IMR-90 (cell line): Measurements from ENCODE around the gene PPM1H. TPM values are rescaled to one million over a fixed set of nuclear protein-coding genes. Genes with fewer than 3 reads are reported as not detected.

Experiments
- ATAC-seq: fragments of 200-7000 bp; cut with Tn5 transposase; 2 replicates; pipeline ENCODE4 v1.9.1; 2020; ENCODE audit warnings: low read depth, mild to moderate bottlenecking, moderate library complexity
- BruUV-seq: library from RNA; stranded (reverse); fragments of 400-500 nt; replicated peaks from 2 replicates; lab custom pipeline; 2021; lab: Mats Ljungman, UMichigan
- CTCF ChIA-PET: fragments of 300-600 bp; formaldehyde crosslinking; extraction: SDS; loops from one replicate; lab custom pipeline; 2021; ENCODE audit warnings: antibody characterized with exemption; lab: Yijun Ruan, JAX
- POLR2A ChIA-PET: fragments of 300-600 bp; sonication (Branson Sonifier 250); formaldehyde crosslinking; loops from one replicate; lab custom pipeline; 2022; ENCODE audit warnings: antibody characterized with exemption; ENCODE audit not compliant: unreplicated experiment; lab: Charles Lee
- DNase-seq: peaks from one replicate; pipeline ENCODE4 v3.0.0; 2013
- H2AFZ ChIP-seq: replicated peaks from 2 replicates; pipeline ENCODE3; 2013; ENCODE audit warnings: low read length, mild to moderate bottlenecking; ENCODE audit not compliant: poor library complexity
- H2AK5ac ChIP-seq: 2 replicates; pipeline ENCODE4 v1.6.1; 2013; ENCODE audit warnings: low read depth, low read length, inconsistent platforms
- H2AK9ac ChIP-seq: replicated peaks from 2 replicates; pipeline ENCODE3; 2013; ENCODE audit warnings: mild to moderate bottlenecking, low read depth, low read length, moderate library complexity; ENCODE audit not compliant: poor library complexity
- H2BK120ac ChIP-seq: 2 replicates; pipeline ENCODE4 v1.6.1; 2013; ENCODE audit warnings: low read depth, low read length, inconsistent platforms
- H2BK15ac ChIP-seq: 3 replicates; pipeline ENCODE4 v1.6.1; 2013; ENCODE audit warnings: low read depth, low read length, inconsistent platforms
- H2BK20ac ChIP-seq: 2 replicates; pipeline ENCODE4 v1.6.1; 2013; ENCODE audit warnings: low read depth, mild to moderate bottlenecking, inconsistent platforms, low read length, moderate library complexity
- H2BK5ac ChIP-seq: 2 replicates; pipeline ENCODE4 v1.6.1; 2013; ENCODE audit warnings: mild to moderate bottlenecking, low read depth, low read length, inconsistent platforms; ENCODE audit not compliant: poor library complexity, severe bottlenecking
- H3K14ac ChIP-seq: replicated peaks from 2 replicates; pipeline ENCODE4 v1.6.1; 2013; ENCODE audit warnings: low read depth, low read length, inconsistent platforms
- H3K18ac ChIP-seq: 2 replicates; pipeline ENCODE4 v1.6.1; 2013; ENCODE audit warnings: low read depth, low read length, control low read depth
- H3K23ac ChIP-seq: 2 replicates; pipeline ENCODE4 v1.6.1; 2013; ENCODE audit warnings: low read depth, low read length, inconsistent platforms
- H3K27ac ChIP-seq: 2 replicates; pipeline ENCODE4 v1.5.1; 2013; ENCODE audit warnings: mild to moderate bottlenecking, control low read depth, low read length; ENCODE audit not compliant: insufficient read depth
- H3K27me3 ChIP-seq: 2 replicates; pipeline ENCODE4 v1.6.1; 2013; ENCODE audit warnings: low read length; ENCODE audit not compliant: control insufficient read depth, insufficient read depth
- H3K36me3 ChIP-seq: 2 replicates; pipeline ENCODE4 v1.6.1; 2013; ENCODE audit warnings: low read length, mixed read lengths; ENCODE audit not compliant: control insufficient read depth, insufficient read depth
- H3K4ac ChIP-seq: 2 replicates; pipeline ENCODE4 v1.6.1; 2013; ENCODE audit warnings: low read depth, low read length, inconsistent platforms
- H3K4me1 ChIP-seq: 2 replicates; pipeline ENCODE4 v1.6.1; 2013; ENCODE audit warnings: low read length, mixed read lengths; ENCODE audit not compliant: control insufficient read depth, insufficient read depth
- H3K4me2 ChIP-seq: 2 replicates; pipeline ENCODE4 v1.6.1; 2013; ENCODE audit warnings: low read depth, mild to moderate bottlenecking, control low read depth, low read length, moderate library complexity
- H3K4me3 ChIP-seq: 2 replicates; pipeline ENCODE4 v1.5.1; 2013; ENCODE audit warnings: low read depth, mild to moderate bottlenecking, control low read depth, low read length, moderate library complexity; ENCODE audit not compliant: insufficient read depth
- H3K56ac ChIP-seq: 2 replicates; pipeline ENCODE4 v1.6.1; 2013; ENCODE audit warnings: low read length, inconsistent platforms; ENCODE audit not compliant: insufficient read depth; ENCODE audit errors: extremely low read depth
- H3K79me1 ChIP-seq, 2 experiments: 2 replicates each; pipeline ENCODE4 v1.6.1; 2013; ENCODE audit warnings: low read length in 2 of 2, inconsistent platforms in 1 of 2, low read depth in 1 of 2
- H3K9ac ChIP-seq: 2 replicates; pipeline ENCODE4 v1.6.1; 2013; ENCODE audit warnings: low read depth, low read length, control low read depth
- H3K9me1 ChIP-seq: 2 replicates; pipeline ENCODE4 v1.6.1; 2013; ENCODE audit warnings: low read length, inconsistent platforms; ENCODE audit not compliant: insufficient read depth
- H3K9me3 ChIP-seq: 2 replicates; pipeline ENCODE4 v1.6.1; 2013; ENCODE audit warnings: low read length; ENCODE audit not compliant: control insufficient read depth, insufficient read depth
- H4K20me1 ChIP-seq: 2 replicates; pipeline ENCODE4 v1.6.1; 2013; ENCODE audit warnings: low read length, inconsistent platforms; ENCODE audit not compliant: insufficient read depth
- H4K5ac ChIP-seq: 2 replicates; pipeline ENCODE4 v1.6.1; 2013; ENCODE audit warnings: mild to moderate bottlenecking, low read depth, low read length, control low read depth
- H4K8ac ChIP-seq, 2 experiments: 2 replicates each; pipeline ENCODE4 v1.6.1; 2013; ENCODE audit warnings: low read depth in 2 of 2, low read length in 2 of 2, control low read depth in 1 of 2, inconsistent platforms in 1 of 2
- H4K91ac ChIP-seq: 2 replicates; pipeline ENCODE4 v1.6.1; 2013; ENCODE audit warnings: low read depth, low read length, inconsistent platforms; ENCODE audit not compliant: insufficient read depth
- BHLHE40 ChIP-seq: fragments of 150-350 bp; IDR thresholded peaks from 2 replicates; pipeline ENCODE4 v1.6.1; 2016; ENCODE audit warnings: mild to moderate bottlenecking, low read depth, low read length
- FOS ChIP-seq: fragments of 150-350 bp; IDR thresholded peaks from 2 replicates; pipeline ENCODE4 v1.6.1; 2016; ENCODE audit warnings: low read depth, low read length
- RCOR1 ChIP-seq: IDR thresholded peaks from 2 replicates; pipeline ENCODE4 v1.6.1; 2012; ENCODE audit warnings: mild to moderate bottlenecking, low read length, improper control_type of control experiment; ENCODE audit not compliant: insufficient replicate concordance
- WGBS, 2 experiments: methylation state at CpG; one replicate each; pipeline versions ENCODE4 v1.1.5 to v1.1.7; 2013; ENCODE audit warnings: missing lambda C conversion rate in 2 of 2; ENCODE audit not compliant: insufficient read length in 1 of 2; ENCODE audit errors: extremely low coverage in 2 of 2; 5-methylcytosine and 5-hydroxymethylcytosine counted together
- dilution Hi-C: fragments of 300-500 bp; cut with HindIII; formaldehyde crosslinking; loops from one replicate; pipeline ENCODE4 v1.14.3; 2018; ENCODE audit warnings: low sequenced_read_pairs; ENCODE audit not compliant: unreplicated experiment
- in situ Hi-C: fragments of 300-500 bp; cut with MboI; formaldehyde crosslinking; loops from 3 replicates; pipeline ENCODE4 v1.14.3; 2019; ENCODE audit warnings: low sequenced_read_pairs, inconsistent platforms, mixed read lengths
- intact Hi-C: fragments of 100-400 bp; cut with micrococcal nuclease; formaldehyde crosslinking; loops from 2 replicates; pipeline ENCODE4 v1.10.0; 2022
- polyA plus RNA-seq, 3 experiments: library from polyadenylated mRNA; depleted of rRNA; stranded (reverse); fragments of >200 nt; gene quantifications; 2 replicates each; pipeline ENCODE4 v1.2.3, GENCODE V29; 2012; ENCODE audit warnings: low replicate concordance in 1 of 3
- total RNA-seq: library from RNA; depleted of rRNA; stranded (reverse); fragments of >200 nt; gene quantifications from 2 replicates; pipeline ENCODE4 v1.2.3, GENCODE V29; 2012
- TF ChIP-seq, protein P1 (sequence below): conservative IDR thresholded peaks from 2 replicates; pipeline ENCODE4 v1.5.1; 2012; ENCODE audit warnings: mild to moderate bottlenecking, low read depth, low read length, improper control_type of control experiment
- TF ChIP-seq, protein P2 (sequence below): fragments of 150-350 bp; IDR thresholded peaks from 2 replicates; pipeline ENCODE4 v1.6.1; 2017; ENCODE audit warnings: mild to moderate bottlenecking, antibody characterized with exemption, low read length, low read depth

The PPM1H gene
- total and polyA plus RNA-seq, 2 of the 4 experiments (the other 2 are of a cell fraction), result 0.14 to 0.18 TPM

DNA sequence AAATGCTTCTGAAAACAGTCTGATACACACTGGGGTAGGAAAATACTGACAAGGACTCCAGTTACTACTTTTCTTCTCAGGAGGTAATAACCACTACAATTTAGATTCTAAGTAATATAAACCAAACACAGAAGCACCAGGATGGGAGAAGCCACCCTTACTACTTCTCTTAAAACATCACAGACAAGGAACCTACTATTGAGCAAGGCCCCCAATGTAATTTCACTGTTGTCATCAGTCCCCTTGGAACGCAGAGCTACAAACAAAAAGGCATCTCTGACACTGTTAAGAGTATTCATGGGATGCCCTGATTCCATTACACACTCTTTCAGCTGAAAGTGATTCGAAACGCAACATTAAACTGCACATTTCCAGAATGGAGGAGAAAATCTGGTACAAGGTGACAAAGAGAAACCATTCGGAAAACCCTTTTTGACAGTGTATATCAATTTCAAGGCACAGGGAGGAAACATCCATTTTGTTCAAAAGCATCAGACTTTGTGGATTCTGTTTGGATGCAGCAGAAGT is 185.9 kb downstream of the PPM1H start:
- DNase-seq (no peak), ATAC-seq (no peak)
- Histone ChIP-seq H3K4me1 (no peaks in the 10 kb centered on the region), H3K9me1 (0 out of 2 replicates have a peak, but pooled peaks cover 3% of the 10 kb centered on the region), H2AFZ (no peak overlapping the region), H4K8ac (no peak overlapping the region), H3K18ac (no peak overlapping the region), H3K79me1 (no peaks in the 10 kb centered on the region), H2BK15ac (no peak overlapping the region; the same call in 2 of the 3 replicates), H2BK120ac (no peak overlapping the region), H3K27me3 (peaks cover 17% of the 10 kb centered on the region), H4K91ac (no peak overlapping the region), H2BK20ac (no peak overlapping the region), H3K4me3 (no peak overlapping the region), H3K4ac (no peak overlapping the region), H2AK5ac (no peak overlapping the region), H3K9me3 (no peaks in the 10 kb centered on the region), H3K23ac (no peak overlapping the region), H3K14ac (no peak overlapping the region; the same call in 1 of the 2 replicates), H3K56ac (no peak overlapping the region), H4K20me1 (no peaks in the 10 kb centered on the region), H3K27ac (no peak overlapping the region), H3K4me2 (no peak overlapping the region), H2AK9ac (no peak overlapping the region), H3K36me3 (no peaks in the 10 kb centered on the region), H3K9ac (no peak overlapping the region), H2BK5ac (no peak overlapping the region), H4K5ac (no peak overlapping the region)
- intact Hi-C loops (no loop called here), in situ Hi-C loops (no loop called here), dilution Hi-C loops (no loop called here)
- ChIA-PET CTCF (interaction anchor here (0.6 kb wide), 1 partner anchor 121 kb away, joined by 3 read pairs; no protein-coding TSS in a partner anchor), POLR2A (interaction anchor here (0.5 kb wide), 1 partner anchor 905 kb away, joined by 4 read pairs; no protein-coding TSS in a partner anchor)
- WGBS, 2 experiments, result no CpG with 5 or more reads among the region's 4 CpGs
- no TSS peak for BruUV-seq
- TF ChIP-seq, protein P1, sequence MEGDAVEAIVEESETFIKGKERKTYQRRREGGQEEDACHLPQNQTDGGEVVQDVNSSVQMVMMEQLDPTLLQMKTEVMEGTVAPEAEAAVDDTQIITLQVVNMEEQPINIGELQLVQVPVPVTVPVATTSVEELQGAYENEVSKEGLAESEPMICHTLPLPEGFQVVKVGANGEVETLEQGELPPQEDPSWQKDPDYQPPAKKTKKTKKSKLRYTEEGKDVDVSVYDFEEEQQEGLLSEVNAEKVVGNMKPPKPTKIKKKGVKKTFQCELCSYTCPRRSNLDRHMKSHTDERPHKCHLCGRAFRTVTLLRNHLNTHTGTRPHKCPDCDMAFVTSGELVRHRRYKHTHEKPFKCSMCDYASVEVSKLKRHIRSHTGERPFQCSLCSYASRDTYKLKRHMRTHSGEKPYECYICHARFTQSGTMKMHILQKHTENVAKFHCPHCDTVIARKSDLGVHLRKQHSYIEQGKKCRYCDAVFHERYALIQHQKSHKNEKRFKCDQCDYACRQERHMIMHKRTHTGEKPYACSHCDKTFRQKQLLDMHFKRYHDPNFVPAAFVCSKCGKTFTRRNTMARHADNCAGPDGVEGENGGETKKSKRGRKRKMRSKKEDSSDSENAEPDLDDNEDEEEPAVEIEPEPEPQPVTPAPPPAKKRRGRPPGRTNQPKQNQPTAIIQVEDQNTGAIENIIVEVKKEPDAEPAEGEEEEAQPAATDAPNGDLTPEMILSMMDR, result no peak
- TF ChIP-seq, protein P2, sequence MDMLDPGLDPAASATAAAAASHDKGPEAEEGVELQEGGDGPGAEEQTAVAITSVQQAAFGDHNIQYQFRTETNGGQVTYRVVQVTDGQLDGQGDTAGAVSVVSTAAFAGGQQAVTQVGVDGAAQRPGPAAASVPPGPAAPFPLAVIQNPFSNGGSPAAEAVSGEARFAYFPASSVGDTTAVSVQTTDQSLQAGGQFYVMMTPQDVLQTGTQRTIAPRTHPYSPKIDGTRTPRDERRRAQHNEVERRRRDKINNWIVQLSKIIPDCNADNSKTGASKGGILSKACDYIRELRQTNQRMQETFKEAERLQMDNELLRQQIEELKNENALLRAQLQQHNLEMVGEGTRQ, result no peak
- no peak for TF ChIP-seq FOS
- no peak for TF ChIP-seq RCOR1
- TF ChIP-seq BHLHE40, result no peak
